Bone marrow (tissue), 2 donors: ENCODE results near the gene CTAGE6.
"Not testable (repeated sequence)": the region's sequence is repeated elsewhere in the genome, so short reads cannot be mapped to it uniquely, and the experiment has no call there.

Source experiments
- DNase-seq, 2 donors: peaks; one replicate each; lab custom pipeline; 2025; lab: John Stamatoyannopoulos, UW

CTAGE6 gene, protein sequence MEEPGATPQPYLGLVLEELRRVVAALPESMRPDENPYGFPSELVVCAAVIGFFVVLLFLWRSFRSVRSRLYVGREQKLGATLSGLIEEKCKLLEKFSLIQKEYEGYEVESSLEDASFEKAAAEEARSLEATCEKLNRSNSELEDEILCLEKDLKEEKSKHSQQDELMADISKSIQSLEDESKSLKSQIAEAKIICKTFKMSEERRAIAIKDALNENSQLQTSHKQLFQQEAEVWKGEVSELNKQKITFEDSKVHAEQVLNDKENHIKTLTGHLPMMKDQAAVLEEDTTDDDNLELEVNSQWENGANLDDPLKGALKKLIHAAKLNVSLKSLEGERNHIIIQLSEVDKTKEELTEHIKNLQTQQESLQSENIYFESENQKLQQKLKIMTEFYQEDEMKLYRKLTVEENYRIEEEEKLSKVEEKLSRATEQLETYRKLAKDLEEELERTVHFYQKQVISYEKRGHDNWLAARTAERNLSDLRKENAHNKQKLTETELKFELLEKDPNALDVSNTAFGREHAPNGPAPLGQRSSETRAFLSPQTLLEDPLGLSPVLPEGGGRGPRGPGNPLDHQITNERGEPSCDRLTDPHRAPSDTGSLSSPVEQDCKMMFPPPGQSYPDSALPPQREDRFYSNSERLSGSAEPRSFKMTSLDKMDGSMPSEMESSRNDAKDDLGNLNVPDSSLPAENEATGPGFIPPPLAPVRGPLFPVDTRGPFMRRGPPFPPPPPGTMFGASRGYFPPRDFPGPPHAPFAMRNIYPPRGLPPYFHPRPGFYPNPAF

DNA sequence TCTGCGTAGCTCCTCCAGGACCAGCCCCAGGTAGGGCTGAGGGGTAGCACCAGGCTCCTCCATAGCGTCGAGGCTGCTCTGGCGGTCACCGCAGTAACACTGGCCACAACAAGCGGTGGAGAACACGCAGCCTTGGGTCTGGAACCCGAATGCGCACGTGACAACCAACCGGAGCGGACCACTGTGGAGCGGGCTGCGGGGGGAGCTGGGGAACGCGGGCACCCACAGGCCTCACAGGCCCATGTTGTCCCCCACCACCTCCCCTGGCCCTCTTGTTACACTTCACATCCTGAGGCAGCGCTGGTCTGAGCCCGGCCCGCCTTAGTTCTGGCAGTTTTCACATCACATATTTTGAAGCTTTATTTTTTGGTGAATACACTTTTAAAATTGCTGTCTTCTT is at the start of gene CTAGE6:
Gene CTAGE6, minus strand, starts transcription at position 101 of the 400 bp plus-strand sequence. Its CDS starts 38 bp downstream, at position 63.
- not testable (repeated sequence) for DNase-seq

GRCh38 chr7:143806664-143807071 is 49.2 kb upstream of the CTAGE6 start:
- not testable (repeated sequence) for DNase-seq

DNA sequence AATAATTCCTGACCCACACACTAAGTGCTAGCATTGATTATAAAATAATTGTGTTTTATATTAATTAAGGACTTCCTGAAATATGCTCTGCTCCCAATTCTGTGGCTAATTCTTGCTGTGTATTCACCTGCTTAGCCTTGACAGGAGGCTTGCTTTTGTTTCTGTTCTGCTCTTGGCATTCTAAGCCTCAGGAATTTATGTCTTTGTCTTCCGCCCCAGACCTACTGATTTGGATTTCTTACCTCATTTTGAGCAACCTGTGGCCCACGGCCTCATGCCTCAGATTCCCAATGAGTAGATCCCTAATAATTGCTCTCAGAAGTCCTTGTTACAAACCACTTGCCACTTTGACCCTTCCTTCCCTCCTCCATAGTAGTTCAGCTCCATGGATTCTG is 40.4 kb upstream of the CTAGE6 start:
- not testable (repeated sequence) for DNase-seq

- not testable (repeated sequence) for DNase-seq
These were observed 39.8 kb upstream of the CTAGE6 start for GRCh38 chr7:143797119-143797895.

GRCh38 chr7:143795653-143796052 is 38.2 kb upstream of the CTAGE6 start:
- not testable (repeated sequence) for DNase-seq

GRCh38 chr7:143792633-143793032 is 35.1 kb upstream of the CTAGE6 start:
- DNase-seq: not testable (repeated sequence)

DNA sequence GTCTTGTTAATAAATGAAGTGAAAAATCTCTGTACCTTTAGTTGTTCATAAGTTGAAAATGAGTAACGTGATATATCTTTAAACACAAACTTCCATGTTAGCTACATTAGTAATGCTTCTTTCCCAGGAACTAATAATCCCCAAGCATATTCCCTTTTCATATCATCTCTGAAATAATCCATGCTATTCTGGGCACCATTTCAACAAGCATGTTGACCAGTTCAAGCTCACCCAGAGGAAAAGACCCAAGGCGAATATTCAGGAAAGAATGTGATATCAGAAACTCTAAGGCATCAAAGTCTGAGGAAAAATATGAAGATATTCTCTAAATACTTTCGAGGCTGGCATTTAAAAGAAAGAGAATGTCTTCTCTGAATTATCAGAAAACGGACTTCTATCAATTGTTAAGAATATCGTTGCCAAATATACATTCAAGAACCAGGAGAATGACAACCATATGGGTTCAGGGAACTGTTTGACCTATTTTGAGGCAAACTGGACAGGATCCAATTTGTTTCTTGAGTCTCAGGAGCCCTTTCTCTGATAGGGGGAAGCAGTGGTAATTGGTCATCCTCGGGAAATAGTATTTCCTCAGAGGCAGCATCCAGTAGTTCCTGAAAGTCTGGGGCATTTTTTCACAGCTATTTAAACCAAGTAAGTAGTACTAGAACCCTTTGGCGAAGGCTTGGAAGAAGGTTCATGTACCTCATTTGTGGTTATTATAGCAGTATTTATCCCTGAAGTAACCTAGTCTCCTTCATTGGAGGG is 28.1 kb upstream of the CTAGE6 start:
- DNase-seq: not testable (repeated sequence)

GRCh38 chr7:143779591-143779990 is 22.1 kb upstream of the CTAGE6 start:
- not testable (repeated sequence) for DNase-seq

GRCh38 chr7:143772738-143773468 is 15.4 kb upstream of the CTAGE6 start:
- DNase-seq: not testable (repeated sequence)

- not testable (repeated sequence) for DNase-seq
These were observed 10.0 kb upstream of the CTAGE6 start for GRCh38 chr7:143767531-143767930.

DNA sequence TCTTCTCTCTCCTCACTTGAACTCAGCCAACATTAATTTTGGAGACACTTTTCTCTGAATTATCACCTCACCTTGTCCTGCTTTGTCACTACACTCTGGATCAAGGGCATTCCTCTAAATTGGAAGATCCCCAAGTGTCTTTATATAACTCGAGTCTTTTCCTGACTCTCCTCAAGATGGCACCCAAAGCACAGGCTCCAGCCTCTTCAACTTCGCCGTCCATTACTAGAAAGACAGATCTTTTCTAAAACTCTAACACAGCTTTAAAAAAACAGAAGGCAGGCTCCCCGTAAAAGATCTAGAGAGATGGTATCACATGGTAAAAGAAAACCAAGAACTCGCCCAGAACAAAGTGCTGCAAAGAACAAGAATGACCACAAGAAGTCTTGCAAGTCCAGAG is 8.2 kb upstream of the CTAGE6 start:
- not testable (repeated sequence) for DNase-seq

- not testable (repeated sequence) for DNase-seq
These were observed 5.6 kb upstream of the CTAGE6 start for GRCh38 chr7:143763065-143763464.

GRCh38 chr7:143745340-143745739 is 12.2 kb downstream of the CTAGE6 start:
- not testable (repeated sequence) for DNase-seq

DNA sequence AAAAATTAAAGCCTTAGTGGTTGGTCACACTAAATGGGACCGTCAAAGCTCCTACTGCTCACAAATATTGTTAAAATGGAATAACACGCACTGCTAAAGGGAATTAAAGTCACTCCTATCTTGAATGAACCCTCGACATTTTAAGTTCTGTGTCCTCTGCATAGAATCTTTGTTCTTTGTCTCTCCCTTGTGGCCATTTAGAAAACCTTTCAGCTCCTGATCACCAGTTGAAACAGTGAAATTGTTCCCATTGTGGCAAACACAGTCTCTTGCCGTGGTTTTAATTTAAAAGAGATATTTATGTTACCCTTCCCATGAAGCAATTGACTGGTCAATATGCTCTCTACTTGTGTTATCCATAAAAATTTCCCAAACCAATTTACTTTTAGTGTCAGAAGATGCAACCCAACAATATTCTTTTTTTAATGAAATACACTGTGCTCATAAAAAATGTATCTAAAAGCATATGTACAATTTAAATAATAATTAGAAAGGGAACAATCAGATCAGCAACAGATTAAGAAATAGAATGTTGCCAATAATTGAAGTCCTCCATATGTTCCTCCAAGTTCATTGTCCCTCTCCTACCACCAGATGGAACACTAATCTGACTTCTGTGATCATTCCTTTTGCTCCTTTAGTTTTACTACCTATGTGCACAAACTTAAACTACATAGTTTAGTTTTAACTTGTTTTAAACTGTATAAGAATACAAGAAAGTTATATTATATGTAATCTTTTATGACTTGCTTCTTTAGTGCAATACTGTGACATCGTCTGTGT is 20.3 kb downstream of the CTAGE6 start:
- peak in 1 of 2 donors; percentile 58 for DNase-seq

DNA sequence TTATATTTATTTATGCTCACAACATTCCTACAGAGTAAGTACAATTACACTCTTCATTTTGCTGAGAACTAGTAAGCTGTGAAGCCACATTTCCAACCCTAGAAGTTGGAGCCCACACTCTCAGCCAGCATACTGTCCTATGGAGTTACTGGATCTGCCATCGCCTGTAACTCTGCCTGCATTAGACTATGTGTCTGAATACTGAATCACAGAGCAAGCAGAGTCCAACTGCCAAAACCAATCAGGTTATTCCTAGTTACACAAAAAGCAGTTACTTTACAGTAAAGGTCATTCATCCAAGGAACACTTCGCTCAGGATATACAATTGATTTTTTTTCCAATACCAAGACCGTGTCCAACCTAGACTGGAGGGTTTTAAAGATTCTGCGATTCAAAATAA is 21.5 kb downstream of the CTAGE6 start:
- DNase-seq: no peak

- no peak for DNase-seq
These were observed 23.6 kb downstream of the CTAGE6 start for GRCh38 chr7:143733876-143734275.

- no peak for DNase-seq
These were observed 29.1 kb downstream of the CTAGE6 start for GRCh38 chr7:143728333-143728862.

DNA sequence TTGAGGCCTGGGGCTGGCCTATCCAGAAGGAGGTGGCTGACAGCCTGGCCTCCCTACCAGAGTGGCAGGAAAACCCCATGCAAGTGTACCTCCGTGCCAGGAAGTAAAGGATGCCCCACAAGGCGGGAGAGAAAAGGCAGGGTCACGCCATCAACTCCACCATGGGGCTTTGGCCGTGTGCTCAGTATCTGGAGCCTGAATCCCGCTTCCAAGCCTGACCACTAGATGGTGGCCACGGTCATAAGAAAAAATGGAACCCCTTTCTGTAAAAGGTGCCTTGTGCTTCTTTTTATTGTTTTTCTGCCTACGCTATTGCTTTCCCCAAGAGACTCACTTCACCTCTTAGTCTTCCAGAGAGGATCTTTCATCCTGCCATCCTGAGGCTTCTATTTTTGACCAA is 29.9 kb downstream of the CTAGE6 start:
- DNase-seq: not testable (repeated sequence)

DNA sequence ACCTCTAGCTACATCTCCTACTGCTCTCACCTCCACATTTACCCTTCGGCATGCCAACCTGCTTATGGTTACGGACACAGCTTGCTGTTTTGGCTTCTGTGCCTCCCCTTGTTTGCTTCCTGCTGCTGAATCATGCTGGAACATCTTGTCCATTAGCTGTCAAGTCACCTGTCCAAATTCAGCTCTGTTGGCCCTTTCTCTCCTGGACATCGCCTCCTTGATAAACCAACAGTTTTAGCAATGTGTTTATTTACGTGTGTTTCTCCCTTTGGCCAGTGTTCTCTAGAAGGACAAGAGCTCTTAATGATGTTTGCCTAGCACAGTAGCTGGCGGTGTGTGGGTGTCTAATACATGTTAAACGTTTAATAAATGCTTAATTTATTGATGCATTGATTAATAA is 31.4 kb downstream of the CTAGE6 start:
- not testable (repeated sequence) for DNase-seq

DNA sequence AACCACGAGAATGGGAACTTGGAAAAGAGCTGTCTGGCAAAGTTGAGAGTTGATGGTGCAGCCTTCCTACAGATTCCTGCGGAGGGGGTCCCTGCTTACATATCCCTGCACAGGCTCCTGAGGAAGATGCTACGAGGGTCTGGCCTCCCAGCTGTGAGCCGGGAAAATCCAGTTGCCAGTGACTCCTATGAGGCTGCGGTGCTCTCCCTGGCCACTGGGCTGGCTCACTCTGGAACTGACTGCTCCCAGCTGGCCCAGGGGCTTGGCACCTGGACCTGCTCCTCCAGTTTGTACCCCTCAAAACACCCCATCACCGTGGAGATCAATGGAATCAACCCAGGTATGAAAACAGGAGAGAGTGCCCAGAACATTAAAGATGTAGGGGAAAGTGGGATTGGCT is 37.2 kb downstream of the CTAGE6 start:
- not testable (repeated sequence) for DNase-seq
